Measurements from ENCODE around the gene PRELID3B. TPM values are rescaled to one million over a fixed set of nuclear protein-coding genes. Genes with fewer than 3 reads are reported as not detected.
"Not testable (repeated sequence)": the region's sequence is repeated elsewhere in the genome, so short reads cannot be mapped to it uniquely, and the experiment has no call there.

The PRELID3B gene
- total RNA-seq, 1 experiment from 2014 or later, result 127 TPM

DNA sequence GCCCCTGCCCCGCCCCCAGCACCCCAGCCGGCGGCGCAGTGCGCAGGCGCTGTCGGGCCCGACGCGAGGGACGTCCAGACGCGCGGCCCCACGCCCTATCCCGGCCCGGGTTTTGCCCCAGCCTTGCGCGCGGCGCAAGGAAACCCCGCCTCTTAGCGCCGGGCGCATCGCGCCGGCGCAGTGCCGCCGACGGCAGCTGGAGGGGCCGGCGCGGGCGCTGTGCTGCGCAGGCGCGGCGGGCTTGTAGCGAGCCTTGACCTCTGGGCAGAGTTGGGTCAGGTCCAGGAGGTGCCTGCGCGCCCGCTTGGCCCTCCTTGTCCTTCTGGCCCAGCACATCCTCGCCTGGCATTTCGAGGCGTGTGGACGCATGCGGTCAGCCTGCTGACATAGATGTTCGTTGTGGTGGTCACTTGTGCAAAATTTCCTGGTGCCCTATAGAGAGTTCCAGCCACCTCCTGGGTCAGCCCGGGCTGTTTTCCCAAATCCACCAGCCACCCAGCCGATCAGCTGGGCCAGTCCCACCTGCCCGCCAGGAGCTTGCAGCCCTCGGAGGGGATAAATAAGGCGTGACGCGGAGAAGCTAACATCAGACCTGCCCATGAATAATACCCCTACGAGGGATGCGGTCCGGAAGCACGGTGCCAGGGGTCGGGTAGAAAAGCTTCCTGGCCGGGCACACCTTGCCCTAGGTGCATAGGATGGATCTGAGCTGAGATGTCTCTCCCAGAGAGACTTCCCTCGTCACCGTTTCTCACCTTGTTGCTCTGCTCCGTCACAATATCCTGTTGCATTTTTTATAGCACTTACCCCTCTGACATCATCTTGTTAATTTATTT is 428 bp upstream of the PRELID3B start:
- no peaks in the 10 kb centered on the region for H3K27me3 ChIP-seq (replicated peaks)
- H3K4me3 ChIP-seq, result peak overlapping the region; percentile 79
- peak; percentile 90 to 92 for DNase-seq (ENCODE audit: low read depth in 1 of 2, low spot score in 2 of 2)
- H3K27ac ChIP-seq, result peak overlapping the region; percentile 28
- H3K4me1 ChIP-seq (replicated peaks), result peaks cover 31% of the 10 kb centered on the region
- peaks cover 35% of the 10 kb centered on the region for H3K36me3 ChIP-seq
- no peaks in the 10 kb centered on the region for H3K9me3 ChIP-seq (replicated peaks)

DNA sequence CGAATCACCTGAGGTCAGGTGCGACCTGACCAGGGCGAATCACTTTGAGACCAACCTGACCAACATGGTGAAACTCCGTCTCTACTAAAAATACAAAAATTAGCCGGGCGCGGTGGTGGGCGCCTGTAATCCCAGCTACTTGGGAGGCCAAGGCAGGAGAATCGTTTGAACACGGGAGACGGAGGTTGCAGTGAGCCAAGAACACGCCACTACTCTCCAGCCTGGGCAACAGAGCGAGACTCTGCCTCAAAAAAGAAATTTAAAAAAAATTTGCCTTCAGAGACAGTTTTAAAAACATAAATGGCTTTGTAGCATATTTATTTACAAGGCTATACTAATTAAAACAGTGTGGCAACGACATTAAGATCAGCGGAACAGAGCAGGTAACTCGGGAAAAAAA is 1.1 kb downstream of the PRELID3B start:
- not testable (repeated sequence) for H3K27ac ChIP-seq; H3K9me3 ChIP-seq (replicated peaks); DNase-seq (ENCODE audit: low read depth in 1 of 2, low spot score in 2 of 2); H3K27me3 ChIP-seq (replicated peaks)
- H3K36me3 ChIP-seq, result peaks cover 50% of the 10 kb centered on the region
- peaks cover 24% of the 10 kb centered on the region for H3K4me1 ChIP-seq (replicated peaks)
- H3K4me3 ChIP-seq, result peak overlapping the region; percentile 79

GRCh38 chr20:59040667-59041066 is 1.9 kb downstream of the PRELID3B start:
- H3K4me3 ChIP-seq, result no peak overlapping the region
- no peak for DNase-seq (ENCODE audit: low read depth in 1 of 2, low spot score in 2 of 2)
- peaks cover 58% of the 10 kb centered on the region for H3K36me3 ChIP-seq
- no peak overlapping the region for H3K27ac ChIP-seq
- no peaks in the 10 kb centered on the region for H3K9me3 ChIP-seq (replicated peaks)
- H3K4me1 ChIP-seq (replicated peaks), result peaks cover 24% of the 10 kb centered on the region
- no peaks in the 10 kb centered on the region for H3K27me3 ChIP-seq (replicated peaks)

GRCh38 chr20:59039233-59039632 is 3.4 kb downstream of the PRELID3B start:
- Histone ChIP-seq H3K27ac (no peak overlapping the region), H3K4me3 (no peak overlapping the region), H3K4me1 (replicated peaks) (peaks cover 24% of the 10 kb centered on the region), H3K27me3 (replicated peaks) (no peaks in the 10 kb centered on the region), H3K36me3 (peaks cover 67% of the 10 kb centered on the region), H3K9me3 (replicated peaks) (no peaks in the 10 kb centered on the region)
- DNase-seq (ENCODE audit: low read depth in 1 of 2, low spot score in 2 of 2), result no peak

- Histone ChIP-seq H3K4me3 (no peak overlapping the region), H3K27me3 (replicated peaks) (no peaks in the 10 kb centered on the region), H3K4me1 (replicated peaks) (peaks cover 19% of the 10 kb centered on the region), H3K36me3 (peaks cover 66% of the 10 kb centered on the region), H3K27ac (no peak overlapping the region), H3K9me3 (replicated peaks) (no peaks in the 10 kb centered on the region)
- DNase-seq (ENCODE audit: low read depth in 1 of 2, low spot score in 2 of 2), result no peak
These were observed 5.2 kb downstream of the PRELID3B start for GRCh38 chr20:59037386-59037785.

DNA sequence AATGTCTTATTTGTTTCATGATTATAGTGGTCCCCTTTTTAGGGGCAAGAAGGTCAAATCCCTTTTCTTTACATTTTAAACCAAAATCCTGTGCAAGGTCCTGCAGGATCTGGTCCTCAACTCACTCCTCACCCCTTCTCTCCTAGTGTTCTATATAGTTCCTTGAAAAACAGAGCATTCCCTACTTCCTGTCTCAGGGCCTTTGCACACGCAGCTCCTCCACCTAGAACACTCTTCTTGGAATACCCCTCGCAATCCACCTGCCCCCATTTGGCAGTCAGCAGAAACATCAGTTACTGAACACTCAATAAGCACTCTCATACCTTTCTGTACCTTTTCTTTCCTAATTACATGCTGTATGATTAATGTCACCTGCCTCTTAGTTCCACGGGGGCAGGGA is 7.2 kb downstream of the PRELID3B start:
- no peak for DNase-seq (ENCODE audit: low read depth in 1 of 2, low spot score in 2 of 2)
- Histone ChIP-seq H3K4me3 (no peak overlapping the region), H3K4me1 (replicated peaks) (peaks cover 17% of the 10 kb centered on the region), H3K27me3 (replicated peaks) (no peaks in the 10 kb centered on the region), H3K36me3 (peaks cover 63% of the 10 kb centered on the region), H3K27ac (no peak overlapping the region), H3K9me3 (replicated peaks) (no peaks in the 10 kb centered on the region)

GRCh38 chr20:59033616-59034165 is 8.9 kb downstream of the PRELID3B start:
- H3K4me3 ChIP-seq, result no peak overlapping the region
- no peaks in the 10 kb centered on the region for H3K27me3 ChIP-seq (replicated peaks)
- H3K4me1 ChIP-seq (replicated peaks), result peaks cover 32% of the 10 kb centered on the region
- DNase-seq (ENCODE audit: low read depth in 1 of 2, low spot score in 2 of 2), result no peak
- H3K36me3 ChIP-seq, result peaks cover 67% of the 10 kb centered on the region
- no peak overlapping the region for H3K27ac ChIP-seq
- no peaks in the 10 kb centered on the region for H3K9me3 ChIP-seq (replicated peaks)

DNA sequence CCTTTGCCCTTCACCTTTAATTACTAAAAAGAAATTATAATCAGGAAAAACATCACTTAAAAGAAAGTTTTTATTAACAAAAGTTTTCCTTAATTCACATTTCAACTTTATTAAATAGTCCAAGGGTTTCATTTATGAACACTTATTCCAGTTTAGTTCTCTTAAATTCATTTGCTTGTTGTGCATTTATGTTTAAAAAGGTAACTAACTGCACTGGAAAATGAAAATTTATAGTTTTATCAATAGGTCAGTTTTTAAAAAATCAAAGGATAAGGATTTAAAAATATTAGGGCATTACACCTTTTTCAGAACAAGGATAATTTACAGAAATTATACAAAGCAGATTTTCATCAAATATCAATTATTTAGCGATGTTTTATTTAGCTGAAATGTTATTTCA is 9.5 kb downstream of the PRELID3B start:
- H3K27me3 ChIP-seq (replicated peaks), result no peaks in the 10 kb centered on the region
- DNase-seq (ENCODE audit: low read depth in 1 of 2, low spot score in 2 of 2), result no peak
- H3K4me3 ChIP-seq, result peak overlapping the region; percentile 69
- no peaks in the 10 kb centered on the region for H3K9me3 ChIP-seq (replicated peaks)
- peaks cover 71% of the 10 kb centered on the region for H3K36me3 ChIP-seq
- peak overlapping the region; percentile 54 for H3K27ac ChIP-seq
- peaks cover 38% of the 10 kb centered on the region for H3K4me1 ChIP-seq (replicated peaks)

DNA sequence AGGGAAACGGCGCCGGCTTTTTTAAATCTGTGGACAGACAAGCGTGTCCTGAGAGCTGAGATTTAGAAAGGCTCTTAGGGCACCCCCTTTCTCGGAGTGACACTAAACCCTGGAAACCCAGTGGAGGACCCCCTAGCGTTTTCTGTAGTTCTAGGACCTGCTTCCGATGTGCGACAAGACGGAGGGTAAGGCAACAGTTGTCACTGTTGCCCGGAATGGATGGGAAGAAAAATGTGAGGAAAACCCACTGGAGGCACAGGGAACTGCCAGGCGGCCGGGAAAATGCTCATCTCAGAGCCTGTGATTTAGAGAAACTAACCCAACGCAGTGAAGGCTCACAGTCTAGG is 9.9 kb downstream of the PRELID3B start:
- DNase-seq (ENCODE audit: low read depth in 1 of 2, low spot score in 2 of 2), result no peak
- peak overlapping the region; percentile 69 for H3K4me3 ChIP-seq
- H3K4me1 ChIP-seq (replicated peaks), result peaks cover 42% of the 10 kb centered on the region
- H3K9me3 ChIP-seq (replicated peaks), result no peaks in the 10 kb centered on the region
- no peaks in the 10 kb centered on the region for H3K27me3 ChIP-seq (replicated peaks)
- peaks cover 71% of the 10 kb centered on the region for H3K36me3 ChIP-seq
- H3K27ac ChIP-seq, result peak overlapping the region; percentile 54

- peaks cover 71% of the 10 kb centered on the region for H3K36me3 ChIP-seq
- no peaks in the 10 kb centered on the region for H3K27me3 ChIP-seq (replicated peaks)
- H3K27ac ChIP-seq, result peak within 1 kb of the TSS; percentile 70
- peak; percentile 95 to 96 for DNase-seq (ENCODE audit: low read depth in 1 of 2, low spot score in 2 of 2)
- H3K4me3 ChIP-seq, result peak within 1 kb of the TSS; percentile 69
- no peaks in the 10 kb centered on the region for H3K9me3 ChIP-seq (replicated peaks)
- H3K4me1 ChIP-seq (replicated peaks), result peaks cover 42% of the 10 kb centered on the region
These were observed 10.4 kb downstream of the PRELID3B start, which contains the start of gene ATP5F1E for GRCh38 chr20:59032023-59032712. Gene ATP5F1E (minus strand): TSS chr20:59032335. CDS start chr20:59032251, 84 bp downstream.

DNA sequence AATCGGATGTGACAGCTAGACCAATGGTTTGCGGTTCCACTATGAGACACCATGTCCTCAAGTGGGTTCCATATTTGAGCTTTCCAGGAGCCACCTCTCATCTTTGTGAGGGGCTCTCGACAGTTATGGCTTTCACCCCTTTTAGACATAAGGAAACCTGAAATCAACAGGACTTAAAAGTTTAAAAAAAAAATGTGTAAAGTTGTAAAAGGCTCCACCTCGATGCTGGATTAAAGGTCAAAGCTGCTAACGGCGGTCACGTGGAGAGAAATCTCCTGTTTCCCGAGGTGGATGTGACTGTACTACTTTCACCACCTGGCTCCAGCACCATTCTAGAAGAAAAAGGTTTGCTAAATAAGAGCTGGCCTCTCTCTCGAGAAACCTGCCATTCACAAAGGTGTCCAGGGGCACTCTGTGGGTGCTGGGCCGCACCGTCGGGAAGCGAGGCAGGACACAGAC is 11.0 kb downstream of the PRELID3B start:
- peaks cover 42% of the 10 kb centered on the region for H3K4me1 ChIP-seq (replicated peaks)
- H3K9me3 ChIP-seq (replicated peaks), result no peaks in the 10 kb centered on the region
- H3K27ac ChIP-seq, result peak overlapping the region; percentile 70
- no peaks in the 10 kb centered on the region for H3K27me3 ChIP-seq (replicated peaks)
- DNase-seq (ENCODE audit: low read depth in 1 of 2, low spot score in 2 of 2), result peak in 1 of 2 experiments; percentile 21
- peak overlapping the region; percentile 69 for H3K4me3 ChIP-seq
- peaks cover 71% of the 10 kb centered on the region for H3K36me3 ChIP-seq

DNA sequence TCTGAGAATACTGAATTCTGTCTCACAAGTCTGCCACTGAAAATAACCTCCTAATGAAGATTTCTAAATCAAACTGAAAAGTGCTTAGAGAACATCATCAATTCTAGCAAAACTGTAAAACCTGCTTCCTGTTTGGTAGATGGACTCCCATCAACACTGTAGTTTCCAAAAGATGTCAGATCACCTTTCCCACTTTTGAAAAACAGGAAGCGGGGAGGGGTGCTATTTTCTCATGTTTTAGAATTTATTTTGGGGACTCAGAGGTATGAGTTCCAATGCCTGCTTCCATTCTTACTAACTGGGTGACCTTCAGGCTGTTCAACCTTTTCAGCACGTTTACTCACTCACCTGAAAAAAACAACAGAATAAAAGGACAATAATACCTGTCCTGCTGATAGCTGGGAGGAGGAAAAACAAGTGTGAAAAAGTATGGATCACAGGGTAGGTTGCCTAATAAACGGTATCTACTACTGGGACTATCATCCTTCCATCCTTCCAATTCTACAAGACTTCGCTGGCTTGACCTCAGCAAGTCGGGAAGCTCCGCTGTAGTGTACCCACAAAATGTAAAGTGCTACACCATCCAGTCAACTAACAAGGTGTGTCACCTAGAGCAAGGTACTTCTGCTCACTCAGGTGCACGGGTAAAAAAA is 11.5 kb downstream of the PRELID3B start:
- Histone ChIP-seq H3K27me3 (replicated peaks) (no peaks in the 10 kb centered on the region), H3K36me3 (peaks cover 71% of the 10 kb centered on the region), H3K9me3 (replicated peaks) (no peaks in the 10 kb centered on the region), H3K4me3 (peak overlapping the region; percentile 69), H3K4me1 (replicated peaks) (peaks cover 42% of the 10 kb centered on the region), H3K27ac (no peak overlapping the region)
- no peak for DNase-seq (ENCODE audit: low read depth in 1 of 2, low spot score in 2 of 2)

DNA sequence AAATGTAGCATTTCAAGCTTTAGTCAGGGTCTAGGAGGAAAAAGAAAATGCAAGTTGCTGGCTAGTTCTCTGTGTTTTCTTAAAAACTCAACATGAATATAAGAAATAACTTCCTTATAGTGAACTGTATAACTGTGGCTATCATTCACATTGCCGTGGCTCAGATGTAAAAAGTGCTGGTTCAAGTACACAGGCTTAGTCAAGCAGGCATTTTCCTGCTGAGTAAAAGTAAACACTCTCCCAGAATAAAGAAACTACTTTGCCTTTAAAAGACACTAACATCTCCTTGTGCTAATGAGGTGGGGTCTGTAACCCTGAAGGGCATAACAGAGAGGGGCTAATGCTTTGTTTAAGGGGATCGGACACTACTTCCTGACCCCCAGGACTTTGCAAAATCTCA is 13.8 kb downstream of the PRELID3B start:
- no peak for DNase-seq (ENCODE audit: low read depth in 1 of 2, low spot score in 2 of 2)
- H3K36me3 ChIP-seq, result peaks cover 81% of the 10 kb centered on the region
- H3K4me1 ChIP-seq (replicated peaks), result peaks cover 42% of the 10 kb centered on the region
- H3K4me3 ChIP-seq, result no peak overlapping the region
- H3K27ac ChIP-seq, result no peak overlapping the region
- H3K9me3 ChIP-seq (replicated peaks), result no peaks in the 10 kb centered on the region
- H3K27me3 ChIP-seq (replicated peaks), result no peaks in the 10 kb centered on the region

Data from SJSA1 (cell line).